Skeletal muscle tissue (tissue), 4 donors: ENCODE measurements around the gene SUMF2. TPM values are rescaled to one million over a fixed set of nuclear protein-coding genes. Genes with fewer than 3 reads are reported as not detected.
A peak's percentile ranks its signal among the peaks of the same experiment; 100 is the strongest.
"Not testable (repeated sequence)": the region's sequence is repeated elsewhere in the genome, so short reads cannot be mapped to it uniquely, and the experiment has no call there.

Experiments
- H3K27ac ChIP-seq: one replicate; pipeline ENCODE4 v1.7.0; 2013; ENCODE audit warnings: mild to moderate bottlenecking, low read depth, low read length, inconsistent platforms
- H3K27me3 ChIP-seq, 3 donors: one replicate each; pipeline ENCODE4 v1.7.0; 2013; ENCODE audit warnings: low read length in 3 of 3; ENCODE audit not compliant: control insufficient read depth in 3 of 3, insufficient read depth in 3 of 3
- H3K36me3 ChIP-seq, 3 donors: one replicate each; pipeline ENCODE4 v1.7.0; 2013; ENCODE audit warnings: low read length in 3 of 3; ENCODE audit not compliant: control insufficient read depth in 3 of 3, insufficient read depth in 3 of 3
- H3K4me1 ChIP-seq, 3 donors: one replicate each; pipeline ENCODE4 v1.7.0; 2013; ENCODE audit warnings: low read length in 3 of 3, mild to moderate bottlenecking in 3 of 3; ENCODE audit not compliant: control insufficient read depth in 3 of 3, insufficient read depth in 3 of 3
- H3K4me3 ChIP-seq, 3 donors: one replicate each; pipeline ENCODE4 v1.7.0; 2013; ENCODE audit warnings: low read length in 3 of 3
- H3K9ac ChIP-seq, 3 donors: one replicate each; pipeline ENCODE4 v1.7.0; 2013; ENCODE audit warnings: low read length in 3 of 3, mild to moderate bottlenecking in 3 of 3, moderate library complexity in 2 of 3, low read depth in 1 of 3
- H3K9me3 ChIP-seq, 3 donors: one replicate each; pipeline ENCODE4 v1.7.0; 2013; ENCODE audit warnings: low read length in 3 of 3; ENCODE audit not compliant: control insufficient read depth in 3 of 3
- total RNA-seq: library from RNA; depleted of rRNA; stranded (reverse); fragments of >200 nt; gene quantifications from one replicate; pipeline ENCODE4 v1.2.3, GENCODE V29; 2014
- donor health status: Osteomylitis.

SUMF2 gene
- total RNA-seq, 1 donor from 2014 or later = 63.2 TPM

- H3K27ac ChIP-seq = no peak overlapping the region
- H3K27me3 ChIP-seq = no peaks in the 10 kb centered on the region
- H3K4me1 ChIP-seq = peaks cover 16 to 31% (median 21%) of the 10 kb centered on the region in 3 donors
- no peak overlapping the region for H3K9ac ChIP-seq
- H3K36me3 ChIP-seq = peaks cover 25 to 45% (median 41%) of the 10 kb centered on the region in 3 donors
- H3K4me3 ChIP-seq = no peak overlapping the region
- H3K9me3 ChIP-seq = no peaks in the 10 kb centered on the region
Measured at GRCh38 chr7:56053379-56053778, 10.7 kb upstream of the SUMF2 start.

- no peak overlapping the region for H3K9ac ChIP-seq
- no peak overlapping the region for H3K4me3 ChIP-seq
- peaks cover 16 to 31% (median 21%) of the 10 kb centered on the region in 3 donors for H3K4me1 ChIP-seq
- peaks cover 29 to 50% (median 47%) of the 10 kb centered on the region in 3 donors for H3K36me3 ChIP-seq
- H3K9me3 ChIP-seq = no peaks in the 10 kb centered on the region
- no peaks in the 10 kb centered on the region for H3K27me3 ChIP-seq
- no peak overlapping the region for H3K27ac ChIP-seq
Measured at GRCh38 chr7:56053993-56054392, 10.1 kb upstream of the SUMF2 start.

DNA sequence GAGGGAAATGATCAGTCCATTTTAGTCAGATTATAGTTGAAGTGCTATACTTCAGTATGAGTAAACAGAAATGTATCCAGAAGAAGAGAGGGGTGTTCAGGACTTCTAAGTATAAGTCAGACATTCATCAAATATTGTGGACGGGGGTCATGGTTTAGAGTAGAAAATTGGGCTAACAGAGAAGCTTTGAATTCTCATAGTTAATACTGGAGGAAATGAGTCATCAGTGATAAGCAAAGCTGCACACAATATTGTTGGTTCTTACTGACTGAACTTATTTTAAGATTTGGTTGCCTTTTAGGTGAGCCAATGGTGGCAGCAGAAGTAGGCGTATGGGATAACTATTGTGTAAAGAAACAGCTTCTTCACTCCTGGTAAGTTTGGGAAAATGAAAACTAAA is 1.7 kb upstream of the SUMF2 start:
- H3K4me1 ChIP-seq = peaks cover 3 to 6% (median 4%) of the 10 kb centered on the region in 3 donors
- H3K4me3 ChIP-seq = no peak overlapping the region
- no peaks in the 10 kb centered on the region for H3K27me3 ChIP-seq
- H3K9ac ChIP-seq = no peak overlapping the region
- H3K9me3 ChIP-seq = no peaks in the 10 kb centered on the region
- peaks cover 24 to 50% (median 48%) of the 10 kb centered on the region in 3 donors for H3K36me3 ChIP-seq
- no peak overlapping the region for H3K27ac ChIP-seq

GRCh38 chr7:56063500-56063881 is 595 bp upstream of the SUMF2 start:
- H3K27ac ChIP-seq = peak overlapping the region; percentile 85
- H3K27me3 ChIP-seq = no peaks in the 10 kb centered on the region
- no peaks in the 10 kb centered on the region for H3K9me3 ChIP-seq
- H3K9ac ChIP-seq = peak overlapping the region; percentile 82 to 91 (median 88)
- H3K4me1 ChIP-seq = peaks cover 3 to 6% (median 4%) of the 10 kb centered on the region in 3 donors
- H3K4me3 ChIP-seq = peak overlapping the region; percentile 73 to 95 (median 93)
- H3K36me3 ChIP-seq = peaks cover 17 to 44% (median 37%) of the 10 kb centered on the region in 3 donors

GRCh38 chr7:56066376-56066775 is 2.3 kb downstream of the SUMF2 start:
- peaks cover 15 to 34% (median 19%) of the 10 kb centered on the region in 3 donors for H3K36me3 ChIP-seq
- not testable (repeated sequence) for H3K27me3 ChIP-seq, H3K9ac ChIP-seq, H3K27ac ChIP-seq, H3K9me3 ChIP-seq, H3K4me1 ChIP-seq, H3K4me3 ChIP-seq

- peaks cover 19 to 20% (median 19%) of the 10 kb centered on the region in 3 donors for H3K4me1 ChIP-seq
- peak overlapping the region in 1 of 3 donors; percentile 58 for H3K9ac ChIP-seq
- H3K27me3 ChIP-seq = no peaks in the 10 kb centered on the region
- no peak overlapping the region for H3K27ac ChIP-seq
- H3K9me3 ChIP-seq = no peaks in the 10 kb centered on the region
- H3K4me3 ChIP-seq = no peak overlapping the region
- peaks cover 8 to 25% (median 14%) of the 10 kb centered on the region in 3 donors for H3K36me3 ChIP-seq
Measured at GRCh38 chr7:56074371-56074791, 10.3 kb downstream of the SUMF2 start.

DNA sequence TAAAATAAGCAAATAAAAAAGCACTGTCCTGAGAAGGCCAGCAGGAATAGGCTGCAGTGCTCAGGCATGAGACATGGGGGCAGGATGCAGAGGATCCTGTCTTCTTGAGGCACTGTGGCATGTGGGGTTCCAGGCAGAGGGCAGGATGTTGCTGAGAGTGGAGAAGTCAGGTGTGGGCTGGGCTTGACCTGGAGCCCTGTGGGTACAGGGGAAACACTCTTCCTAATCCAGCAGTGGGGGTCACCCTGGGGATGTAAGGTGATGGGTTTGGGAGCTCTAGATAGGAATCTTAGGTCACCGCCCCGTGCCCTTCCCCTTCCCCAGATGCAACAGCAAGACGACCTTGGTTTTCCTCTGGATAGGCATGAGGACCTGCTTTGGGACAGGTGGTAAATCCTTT is 13.6 kb downstream of the SUMF2 start:
- peak overlapping the region in 2 of 3 donors; percentile 38 to 84 for H3K9ac ChIP-seq
- peaks cover 49 to 53% (median 52%) of the 10 kb centered on the region in 3 donors for H3K4me1 ChIP-seq
- no peak overlapping the region for H3K4me3 ChIP-seq
- peaks cover 13 to 31% (median 18%) of the 10 kb centered on the region in 3 donors for H3K36me3 ChIP-seq
- H3K27ac ChIP-seq = no peak overlapping the region
- no peaks in the 10 kb centered on the region for H3K9me3 ChIP-seq
- H3K27me3 ChIP-seq = no peaks in the 10 kb centered on the region

DNA sequence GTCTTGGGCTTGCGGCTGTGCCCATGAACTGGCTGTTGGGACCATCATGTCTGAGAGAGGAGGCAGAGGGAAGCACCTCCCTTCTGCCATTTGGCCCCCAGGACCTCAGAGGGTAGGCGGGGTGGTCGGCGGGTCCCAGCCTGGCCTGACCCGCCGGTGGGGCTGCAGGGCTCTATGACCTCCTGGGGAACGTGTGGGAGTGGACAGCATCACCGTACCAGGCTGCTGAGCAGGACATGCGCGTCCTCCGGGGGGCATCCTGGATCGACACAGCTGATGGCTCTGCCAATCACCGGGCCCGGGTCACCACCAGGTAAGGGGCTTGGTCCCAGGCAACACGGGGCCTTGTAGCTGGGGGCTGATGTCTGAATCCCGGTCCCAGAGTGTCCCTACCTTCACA is 14.1 kb downstream of the SUMF2 start:
- no peak overlapping the region for H3K4me3 ChIP-seq

GRCh38 chr7:56079450-56080185 is 15.5 kb downstream of the SUMF2 start:
- no peaks in the 10 kb centered on the region for H3K27me3 ChIP-seq
- H3K9ac ChIP-seq = peak overlapping the region; percentile 43 to 84 (median 46)
- H3K27ac ChIP-seq = peak overlapping the region; percentile 54
- H3K4me3 ChIP-seq = peak overlapping the region; percentile 1 to 42 (median 14)
- H3K36me3 ChIP-seq = peaks cover 7 to 26% (median 20%) of the 10 kb centered on the region in 3 donors
- H3K9me3 ChIP-seq = no peaks in the 10 kb centered on the region
- peaks cover 68 to 70% (median 69%) of the 10 kb centered on the region in 3 donors for H3K4me1 ChIP-seq

More for the DNA sequence above, 14.1 kb downstream of the SUMF2 start:
- H3K4me1 ChIP-seq = peaks cover 54 to 57% (median 56%) of the 10 kb centered on the region in 3 donors
- no peaks in the 10 kb centered on the region for H3K27me3 ChIP-seq
- H3K36me3 ChIP-seq = peaks cover 8 to 26% (median 16%) of the 10 kb centered on the region in 3 donors
- H3K9me3 ChIP-seq = no peaks in the 10 kb centered on the region
- no peak overlapping the region for H3K27ac ChIP-seq
- peak overlapping the region in 2 of 3 donors; percentile 38 to 84 for H3K9ac ChIP-seq

DNA sequence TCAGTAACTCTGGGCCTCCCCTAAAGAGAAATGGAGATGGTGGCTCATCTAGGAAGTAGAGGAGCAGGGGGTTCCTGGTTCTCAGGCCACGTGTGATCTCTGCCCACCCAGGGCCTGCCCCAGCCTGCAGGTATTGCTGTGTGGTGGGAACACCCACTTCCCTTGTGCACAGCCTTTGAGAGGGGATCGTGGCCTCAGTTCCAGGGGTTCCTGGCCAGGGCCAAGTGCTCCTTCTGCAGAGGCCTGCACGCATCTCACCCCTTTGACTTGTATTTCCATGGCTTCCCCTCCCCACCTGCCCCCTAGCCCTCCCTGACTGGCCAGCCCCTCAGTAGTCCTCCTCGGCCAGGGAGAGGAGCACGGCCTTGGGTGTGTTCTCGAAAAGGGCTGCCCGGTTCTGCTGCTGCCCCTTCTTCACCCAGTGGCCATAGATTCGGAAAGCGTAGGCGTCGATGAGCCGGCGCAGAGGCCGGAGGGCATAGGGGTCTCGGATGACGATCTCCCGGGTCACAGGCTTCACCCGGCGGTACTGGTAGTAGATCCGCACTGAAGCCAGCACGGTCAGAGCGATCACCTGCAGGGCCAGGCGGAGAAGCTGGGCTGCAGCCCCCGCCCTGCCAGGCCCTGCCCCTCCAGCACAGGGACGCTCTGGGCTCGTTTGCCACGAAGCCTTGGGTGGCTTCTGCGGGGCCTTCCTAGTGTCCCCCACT is 16.8 kb downstream of the SUMF2 start:
- peaks cover 9 to 29% (median 27%) of the 10 kb centered on the region in 3 donors for H3K36me3 ChIP-seq
- peaks cover 73 to 82% (median 78%) of the 10 kb centered on the region in 3 donors for H3K4me1 ChIP-seq
- peak overlapping the region; percentile 54 for H3K27ac ChIP-seq

More for the DNA sequence above, 16.8 kb downstream of the SUMF2 start:
- H3K27me3 ChIP-seq, H3K4me3 ChIP-seq, H3K9me3 ChIP-seq: not testable (repeated sequence)
- peak overlapping the region in 1 of 3 donors; percentile 84 for H3K9ac ChIP-seq
